Smooth muscle cell (in vitro differentiated cells): Measurements from ENCODE around the gene HNRNPK. TPM values are rescaled to one million over a fixed set of nuclear protein-coding genes. Genes with fewer than 3 reads are reported as not detected.
"Not testable (repeated sequence)": the region's sequence is repeated elsewhere in the genome, so short reads cannot be mapped to it uniquely, and the experiment has no call there.

Experiments used
- DNase-seq: peaks from one replicate; lab custom pipeline; 2025; ENCODE audit not compliant: unreplicated experiment; lab: John Stamatoyannopoulos, UW
- H2AFZ ChIP-seq: fragments of 200-600 bp; sonication (generic); 2 replicates; pipeline ENCODE4 v1.6.0; 2016; ENCODE audit warnings: antibody characterized with exemption, low read depth, mild to moderate bottlenecking
- H3F3A ChIP-seq: fragments of 200-600 bp; sonication (generic); 2 replicates; pipeline ENCODE4 v1.6.0; 2017; ENCODE audit warnings: antibody characterized with exemption, low read depth
- H3K27ac ChIP-seq: fragments of 200-600 bp; sonication (generic); 2 replicates; pipeline ENCODE4 v1.5.1; 2016; ENCODE audit warnings: low read depth, mild to moderate bottlenecking
- H3K27me3 ChIP-seq: fragments of 200-600 bp; sonication (generic); 2 replicates; pipeline ENCODE4 v1.6.1; 2016; ENCODE audit warnings: low read depth, mild to moderate bottlenecking
- H3K36me3 ChIP-seq: fragments of 200-600 bp; sonication (generic); 2 replicates; pipeline ENCODE4 v1.5.1; 2016; ENCODE audit warnings: low read depth
- H3K4me1 ChIP-seq: fragments of 200-600 bp; sonication (generic); 2 replicates; pipeline ENCODE4 v1.5.1; 2016; ENCODE audit warnings: low read depth
- H3K4me2 ChIP-seq: fragments of 200-600 bp; sonication (generic); 2 replicates; pipeline ENCODE4 v1.6.0; 2016; ENCODE audit warnings: mild to moderate bottlenecking
- H3K4me3 ChIP-seq: fragments of 200-600 bp; sonication (generic); 2 replicates; pipeline ENCODE4 v1.5.1; 2016; ENCODE audit warnings: mild to moderate bottlenecking
- H3K79me2 ChIP-seq: fragments of 200-600 bp; sonication (generic); 2 replicates; pipeline ENCODE4 v1.6.0; 2016; ENCODE audit warnings: low read depth, mild to moderate bottlenecking
- H3K9ac ChIP-seq: fragments of 200-600 bp; sonication (generic); 2 replicates; pipeline ENCODE4 v1.6.0; 2016; ENCODE audit warnings: low read depth
- H3K9me3 ChIP-seq: fragments of 200-600 bp; sonication (generic); replicated peaks from 2 replicates; pipeline ENCODE4 v1.5.1; 2016; ENCODE audit warnings: low read depth
- H4K20me1 ChIP-seq: fragments of 200-600 bp; sonication (generic); 2 replicates; pipeline ENCODE4 v1.6.0; 2016; ENCODE audit warnings: low read depth
- CTCF ChIP-seq: fragments of 200-600 bp; sonication (generic); IDR thresholded peaks from 2 replicates; pipeline ENCODE4 v1.5.1; 2017; ENCODE audit warnings: borderline replicate concordance, mild to moderate bottlenecking, antibody characterized with exemption; ENCODE audit not compliant: insufficient read depth, poor library complexity, severe bottlenecking
- WGBS: methylation state at CpG from one replicate; pipeline ENCODE4 v1.1.7; 2016; ENCODE audit warnings: low lambda C conversion rate; 5-methylcytosine and 5-hydroxymethylcytosine counted together
- polyA plus RNA-seq: library from polyadenylated mRNA; unstranded; fragments of >200 nt; fragmentation: Nextera tagmentation; extraction: Ambion mirVana; gene quantifications from 2 replicates; pipeline ENCODE4 v1.2.1, GENCODE V29; 2016
- total RNA-seq: library from RNA; depleted of rRNA; stranded (reverse); fragments of >200 nt; gene quantifications from 2 replicates; pipeline ENCODE4 v1.2.3, GENCODE V29; 2014

The HNRNPK gene
- total and polyA plus RNA-seq, 2 experiments from 2014 or later, result 468 to 584 TPM

GRCh38 chr9:83956436-83957247, 23.4 kb downstream of the HNRNPK start:
- DNase-seq, result no peak

GRCh38 chr9:83956086-83956435, 24.0 kb downstream of the HNRNPK start:
- Histone ChIP-seq H3K4me2 (no peak overlapping the region), H4K20me1 (no peaks in the 10 kb centered on the region), H3K79me2 (no peaks in the 10 kb centered on the region), H2AFZ (no peak overlapping the region), H3K27ac (no peak overlapping the region), H3K9ac (no peak overlapping the region), H3F3A (peaks cover 4% of the 10 kb centered on the region), H3K27me3 (no peaks in the 10 kb centered on the region), H3K36me3 (no peaks in the 10 kb centered on the region), H3K9me3 (no peaks in the 10 kb centered on the region), H3K4me3 (no peak overlapping the region), H3K4me1 (no peaks in the 10 kb centered on the region)
- WGBS, result 96% methylated on average over 23 of the region's 23 CpGs
- DNase-seq, result no peak
- no peak for TF ChIP-seq CTCF

More at GRCh38 chr9:83956436-83957247, 23.4 kb downstream of the HNRNPK start:
- WGBS, result 89% methylated on average over 57 of the region's 57 CpGs
- Histone ChIP-seq H3K4me2 (no peak overlapping the region), H4K20me1 (no peaks in the 10 kb centered on the region), H3K9me3 (no peaks in the 10 kb centered on the region), H3K27me3 (no peaks in the 10 kb centered on the region), H3K36me3 (no peaks in the 10 kb centered on the region), H3K9ac (no peak overlapping the region), H3K4me1 (no peaks in the 10 kb centered on the region), H2AFZ (no peak overlapping the region), H3K79me2 (no peaks in the 10 kb centered on the region), H3F3A (peaks cover 4% of the 10 kb centered on the region), H3K4me3 (no peak overlapping the region), H3K27ac (no peak overlapping the region)
- no peak for TF ChIP-seq CTCF

- not testable (repeated sequence) for H3F3A ChIP-seq, H3K4me2 ChIP-seq, H3K79me2 ChIP-seq, H3K27me3 ChIP-seq, H3K4me1 ChIP-seq, H3K4me3 ChIP-seq, H3K9me3 ChIP-seq, DNase-seq, H4K20me1 ChIP-seq, H2AFZ ChIP-seq, H3K27ac ChIP-seq, H3K9ac ChIP-seq, H3K36me3 ChIP-seq
- WGBS, result 98% methylated on average over 9 of the region's 39 CpGs
These were observed 31.9 kb downstream of the HNRNPK start for GRCh38 chr9:83948096-83948495.

GRCh38 chr9:83940590-83941303, 39.3 kb downstream of the HNRNPK start:
- Histone ChIP-seq H3K27me3 (no peaks in the 10 kb centered on the region), H3K4me3 (no peak overlapping the region), H3F3A (no peaks in the 10 kb centered on the region), H3K9me3 (no peaks in the 10 kb centered on the region), H3K79me2 (no peaks in the 10 kb centered on the region), H4K20me1 (no peaks in the 10 kb centered on the region), H3K9ac (no peak overlapping the region), H3K36me3 (no peaks in the 10 kb centered on the region), H2AFZ (no peak overlapping the region), H3K27ac (no peak overlapping the region), H3K4me2 (no peak overlapping the region), H3K4me1 (peaks cover 1% of the 10 kb centered on the region)
- DNase-seq, result no peak
- 91% methylated on average over 5 of the region's 5 CpGs for WGBS
- TF ChIP-seq CTCF, result no peak
